Middle frontal gyrus (tissue), 1 donor: ENCODE measurements around the gene NYAP2.
A peak's percentile ranks its signal among the peaks of the same experiment; 100 is the strongest.

Source experiments
- DNase-seq: peaks from one replicate; pipeline ENCODE4 v3.0.0-alpha.2; 2015; ENCODE audit warnings: low spot score; ENCODE audit errors: extremely low spot score

The NYAP2 gene

GRCh38 chr2:225556461-225556860, 157.0 kb downstream of the NYAP2 start:
- no peak for DNase-seq

GRCh38 chr2:225558399-225559071, 159.0 kb downstream of the NYAP2 start:
- DNase-seq: no peak

- no peak for DNase-seq
Measured at GRCh38 chr2:225559072-225559415, 159.5 kb downstream of the NYAP2 start.

- DNase-seq: no peak
Measured at GRCh38 chr2:225566798-225567197, 167.3 kb downstream of the NYAP2 start.

GRCh38 chr2:225569995-225570394, 170.5 kb downstream of the NYAP2 start:
- peak; percentile 8 for DNase-seq

- no peak for DNase-seq
Measured at GRCh38 chr2:225573603-225574002, 174.1 kb downstream of the NYAP2 start.

GRCh38 chr2:225574582-225575138, 175.2 kb downstream of the NYAP2 start:
- DNase-seq: no peak

GRCh38 chr2:225581135-225581534, 181.6 kb downstream of the NYAP2 start:
- no peak for DNase-seq

GRCh38 chr2:225581906-225582305, 182.4 kb downstream of the NYAP2 start:
- DNase-seq: no peak

- DNase-seq: no peak
Measured at GRCh38 chr2:225582355-225583116, 183.0 kb downstream of the NYAP2 start.

GRCh38 chr2:225584796-225585195, 185.3 kb downstream of the NYAP2 start:
- no peak for DNase-seq

- no peak for DNase-seq
Measured at GRCh38 chr2:225590932-225591331, 191.4 kb downstream of the NYAP2 start.

- no peak for DNase-seq
Measured at GRCh38 chr2:225597911-225598310, 198.4 kb downstream of the NYAP2 start.

- no peak for DNase-seq
Measured at GRCh38 chr2:225598426-225598825, 198.9 kb downstream of the NYAP2 start.

- no peak for DNase-seq
Measured at GRCh38 chr2:225598897-225599296, 199.4 kb downstream of the NYAP2 start.

- no peak for DNase-seq
Measured at GRCh38 chr2:225599856-225600255, 200.3 kb downstream of the NYAP2 start.

GRCh38 chr2:225600444-225600843, 200.9 kb downstream of the NYAP2 start:
- no peak for DNase-seq

- DNase-seq: no peak
Measured at GRCh38 chr2:225600865-225601264, 201.4 kb downstream of the NYAP2 start.

- DNase-seq: no peak
Measured at GRCh38 chr2:225602205-225602604, 202.7 kb downstream of the NYAP2 start.

- DNase-seq: no peak
Measured at GRCh38 chr2:225608136-225608535, 208.6 kb downstream of the NYAP2 start.

- DNase-seq: no peak
Measured at GRCh38 chr2:225612636-225613035, 213.1 kb downstream of the NYAP2 start.

GRCh38 chr2:225614915-225615314, 215.4 kb downstream of the NYAP2 start:
- DNase-seq: no peak

GRCh38 chr2:225615514-225615913, 216.0 kb downstream of the NYAP2 start:
- DNase-seq: no peak
